ENCODE data around the gene SCG3. TPM values are rescaled to one million over a fixed set of nuclear protein-coding genes. Genes with fewer than 3 reads are reported as not detected.

The SCG3 gene
- total RNA-seq, 2 donors from 2014 or later, result 0.11 TPM; not detected in 1

DNA sequence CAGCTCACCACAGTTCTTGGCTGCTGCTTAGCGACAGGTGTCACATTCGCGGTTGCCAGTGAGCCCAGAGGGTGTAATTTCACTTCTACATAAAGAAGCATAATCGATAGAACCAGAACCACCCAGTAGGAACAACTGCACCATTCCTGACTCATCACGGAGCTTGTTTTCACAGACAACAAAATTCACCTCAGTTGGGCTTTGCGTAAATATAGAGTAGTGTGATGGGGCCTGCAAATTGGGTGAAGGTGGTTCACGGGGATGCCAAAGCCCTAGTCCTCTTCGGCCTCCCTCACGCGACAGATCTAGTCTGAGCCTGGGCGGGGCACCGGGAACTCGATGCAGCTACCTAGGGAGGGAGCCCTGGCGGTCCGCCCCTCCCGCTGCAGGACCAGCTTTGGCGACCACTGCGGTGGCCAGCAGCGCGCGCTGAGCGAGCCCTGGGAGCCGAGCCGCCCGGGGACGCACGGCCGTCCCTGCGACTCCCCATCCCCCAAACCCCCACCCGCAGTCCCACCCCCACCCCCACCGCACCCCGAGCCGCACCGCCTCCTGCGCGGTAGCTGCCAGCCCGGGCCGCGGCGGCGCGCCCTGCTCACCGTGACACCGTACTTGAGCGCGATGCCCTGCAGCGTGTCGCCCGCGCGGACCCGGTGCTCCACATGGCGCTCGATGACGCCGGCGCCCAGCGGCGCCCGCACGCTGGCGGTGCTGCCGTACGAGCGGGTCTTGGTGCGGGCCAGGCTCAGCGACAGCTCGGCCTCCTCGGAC is 55.6 kb downstream of the SCG3 start:
- peaks cover 4 to 11% of the 10 kb centered on the region in 2 donors for H3K36me3 Mint-ChIP-seq
- no peaks in the 10 kb centered on the region for H3K9me3 Mint-ChIP-seq
- ATAC-seq (peak; percentile 53 to 59), DNase-seq (ENCODE audit: low spot score in 2 of 2) (peak; percentile 48 to 64)
- H3K27ac Mint-ChIP-seq, result peak overlapping the region; percentile 69 to 73

- peak within 1 kb of the TSS; percentile 69 to 87 for H3K27ac Mint-ChIP-seq
- H3K9me3 Mint-ChIP-seq, result no peaks in the 10 kb centered on the region
- ATAC-seq, result peak; percentile 48 to 62
- peak; percentile 64 to 78 for DNase-seq (ENCODE audit: low spot score in 2 of 2)
- H3K36me3 Mint-ChIP-seq, result peaks cover 4 to 9% of the 10 kb centered on the region in 2 donors
Measured at GRCh38 chr15:51737522-51738305, 56.4 kb downstream of the SCG3 start, which contains the start of gene LYSMD2. Gene LYSMD2, minus strand, starts transcription at chr15:51737655. Its CDS starts 33 bp downstream, at chr15:51737622.

DNA sequence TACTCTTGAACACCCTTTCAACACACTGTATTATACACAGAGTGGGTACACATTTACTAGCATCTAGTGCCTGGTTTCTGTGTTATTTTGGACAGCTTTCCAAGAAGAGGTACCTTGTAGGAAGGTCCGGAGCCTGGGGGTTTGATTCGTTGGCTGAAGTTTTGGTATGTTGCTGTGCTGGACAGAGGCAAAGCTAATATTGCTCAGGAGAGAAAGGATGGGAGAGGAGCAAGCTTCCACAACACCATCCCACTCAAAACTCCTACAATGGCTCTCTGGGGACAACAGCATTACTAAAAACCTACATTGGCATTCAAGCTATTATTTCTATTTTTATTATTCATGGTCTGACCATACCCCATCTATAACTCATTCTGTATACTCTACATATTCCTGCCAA is 57.2 kb downstream of the SCG3 start:
- no peaks in the 10 kb centered on the region for H3K9me3 Mint-ChIP-seq
- no peak for DNase-seq (ENCODE audit: low spot score in 2 of 2)
- peaks cover under 1 to 4% of the 10 kb centered on the region in 2 donors for H3K36me3 Mint-ChIP-seq
- peak overlapping the region; percentile 2 to 87 for H3K27ac Mint-ChIP-seq
- no peak for ATAC-seq

- Mint-ChIP-seq H3K36me3 (peaks cover 0 to 4% of the 10 kb centered on the region in 2 donors), H3K27ac (no peak overlapping the region), H3K9me3 (no peaks in the 10 kb centered on the region)
- DNase-seq (ENCODE audit: low spot score in 2 of 2), result no peak
- no peak for ATAC-seq
Measured at GRCh38 chr15:51739061-51739712, 57.9 kb downstream of the SCG3 start.

GRCh38 chr15:51749307-51749706 is 68.0 kb downstream of the SCG3 start:
- Mint-ChIP-seq H3K36me3 (no peaks in the 10 kb centered on the region), H3K27ac (no peak overlapping the region), H3K9me3 (no peaks in the 10 kb centered on the region)
- DNase-seq (ENCODE audit: low spot score in 2 of 2) (no peak), ATAC-seq (no peak)

- no peak overlapping the region for H3K27ac Mint-ChIP-seq
- H3K36me3 Mint-ChIP-seq, result no peaks in the 10 kb centered on the region
- no peak for DNase-seq (ENCODE audit: low spot score in 2 of 2)
- ATAC-seq, result no peak
- H3K9me3 Mint-ChIP-seq, result no peaks in the 10 kb centered on the region
Measured at GRCh38 chr15:51750186-51750585, 68.9 kb downstream of the SCG3 start.

DNA sequence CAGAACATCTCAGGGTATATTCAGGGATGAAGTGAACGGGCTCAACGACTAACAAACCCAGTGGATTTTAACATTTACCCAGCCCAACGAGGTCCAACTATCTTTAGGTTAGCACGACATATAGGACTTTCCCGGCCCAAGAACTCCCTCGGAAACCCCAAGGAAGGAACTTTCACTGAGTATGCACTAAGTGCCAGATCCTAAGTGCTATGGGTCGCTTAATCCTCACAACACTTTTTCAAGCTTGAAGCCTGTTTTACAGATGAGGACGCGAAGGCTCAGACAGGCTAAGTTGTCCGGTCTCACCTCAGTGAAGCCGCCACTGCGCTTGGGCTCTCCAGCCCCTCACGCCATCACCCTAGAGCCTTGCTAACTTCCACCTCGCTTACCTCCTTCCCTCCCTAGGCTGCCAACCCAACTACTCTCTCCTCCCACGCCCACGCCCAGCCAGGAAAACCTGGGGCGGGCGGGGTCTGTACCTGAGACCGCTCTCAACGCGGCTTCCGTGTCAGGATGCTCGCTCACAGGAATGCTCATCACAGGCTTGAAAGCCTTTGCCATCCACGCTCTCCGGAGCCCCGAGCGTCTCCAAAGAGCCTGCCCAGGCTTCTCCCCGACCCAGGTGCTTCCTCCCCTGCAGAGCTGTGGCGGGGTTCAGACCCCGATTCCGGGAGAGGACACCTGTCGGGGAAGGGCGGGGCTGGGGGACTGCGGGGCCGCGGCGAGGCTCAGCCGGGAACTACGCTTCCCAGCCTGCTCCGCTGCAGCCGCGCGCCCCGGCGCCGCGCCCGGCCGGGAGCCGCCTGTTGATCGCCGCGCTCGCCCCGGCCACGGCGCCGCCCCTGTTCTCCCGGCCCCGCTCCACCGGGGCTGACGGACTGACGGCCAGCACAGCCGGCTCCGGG is 69.7 kb downstream of the SCG3 start, which contains the start of gene TMOD2:
Gene TMOD2 (plus strand): TSS at position 806 of the 905 bp plus-strand sequence. CDS start 14,845 bp downstream, outside the sequence.
- peak; percentile 60 to 61 for DNase-seq (ENCODE audit: low spot score in 2 of 2)
- peak; percentile 78 to 88 for ATAC-seq
- Mint-ChIP-seq H3K9me3 (no peaks in the 10 kb centered on the region), H3K36me3 (no peaks in the 10 kb centered on the region), H3K27ac (no peak within 1 kb of the TSS)

- Mint-ChIP-seq H3K27ac (no peak overlapping the region), H3K9me3 (no peaks in the 10 kb centered on the region), H3K36me3 (no peaks in the 10 kb centered on the region)
- ATAC-seq (peak; percentile 66 to 73), DNase-seq (ENCODE audit: low spot score in 2 of 2) (peak in 1 of 2 donors; percentile 24)
Measured at GRCh38 chr15:51751697-51752683, 70.7 kb downstream of the SCG3 start.

- ATAC-seq, result no peak
- DNase-seq (ENCODE audit: low spot score in 2 of 2), result no peak
- H3K27ac Mint-ChIP-seq, result no peak overlapping the region
- H3K36me3 Mint-ChIP-seq, result no peaks in the 10 kb centered on the region
- no peaks in the 10 kb centered on the region for H3K9me3 Mint-ChIP-seq
Measured at GRCh38 chr15:51752888-51753287, 71.6 kb downstream of the SCG3 start.

DNA sequence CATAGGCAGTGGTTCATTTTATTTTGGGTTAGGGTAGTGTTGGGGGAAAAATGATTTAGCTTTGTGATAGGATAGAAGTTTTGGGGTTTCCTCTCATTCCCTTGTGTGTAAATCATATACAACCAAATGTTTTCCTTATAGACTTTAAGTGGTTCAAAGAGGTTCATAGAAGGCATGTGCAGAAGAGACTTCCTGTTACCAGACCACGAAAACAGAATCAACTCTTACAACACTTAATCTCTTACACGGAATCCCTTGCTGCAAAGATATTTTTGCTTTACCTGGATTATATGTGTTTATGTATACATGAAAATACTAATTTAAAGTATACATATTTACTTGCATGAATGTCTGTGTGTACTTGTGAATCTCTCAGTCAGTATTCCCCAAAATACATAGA is 73.0 kb downstream of the SCG3 start:
- DNase-seq (ENCODE audit: low spot score in 2 of 2), result no peak
- Mint-ChIP-seq H3K27ac (no peak overlapping the region), H3K9me3 (no peaks in the 10 kb centered on the region), H3K36me3 (no peaks in the 10 kb centered on the region)
- no peak for ATAC-seq

DNA sequence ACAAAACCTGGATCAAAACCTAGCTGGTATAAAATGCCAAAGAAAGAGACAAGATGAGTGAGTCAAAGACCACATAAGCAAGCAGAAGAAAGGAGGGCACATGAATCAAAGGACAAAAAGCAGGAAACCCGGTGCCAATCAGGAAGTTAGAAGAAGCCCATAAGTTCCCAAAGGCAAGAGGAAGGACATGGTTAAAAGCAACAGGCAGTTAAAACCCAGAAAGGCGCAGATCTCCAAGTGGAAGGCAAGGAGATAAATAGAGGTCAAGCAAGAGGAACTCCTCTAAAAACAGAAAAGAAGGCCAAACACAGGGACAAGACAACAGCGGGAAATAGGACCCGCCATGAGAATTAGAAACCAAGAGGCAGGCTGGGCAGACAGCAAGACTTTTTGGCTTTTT is 74.5 kb downstream of the SCG3 start:
- no peak for DNase-seq (ENCODE audit: low spot score in 2 of 2)
- Mint-ChIP-seq H3K36me3 (no peaks in the 10 kb centered on the region), H3K27ac (no peak overlapping the region), H3K9me3 (no peaks in the 10 kb centered on the region)
- no peak for ATAC-seq

GRCh38 chr15:51756482-51756881 is 75.2 kb downstream of the SCG3 start:
- Mint-ChIP-seq H3K36me3 (no peaks in the 10 kb centered on the region), H3K9me3 (no peaks in the 10 kb centered on the region), H3K27ac (no peak overlapping the region)
- no peak for DNase-seq (ENCODE audit: low spot score in 2 of 2)
- ATAC-seq, result no peak

- Mint-ChIP-seq H3K9me3 (no peaks in the 10 kb centered on the region), H3K27ac (no peak overlapping the region), H3K36me3 (no peaks in the 10 kb centered on the region)
- DNase-seq (ENCODE audit: low spot score in 2 of 2), result no peak
- ATAC-seq, result no peak
Measured at GRCh38 chr15:51757450-51757849, 76.1 kb downstream of the SCG3 start.

- DNase-seq (ENCODE audit: low spot score in 2 of 2), result no peak
- no peaks in the 10 kb centered on the region for H3K9me3 Mint-ChIP-seq
- H3K27ac Mint-ChIP-seq, result no peak overlapping the region
- no peak for ATAC-seq
- no peaks in the 10 kb centered on the region for H3K36me3 Mint-ChIP-seq
Measured at GRCh38 chr15:51758645-51759044, 77.3 kb downstream of the SCG3 start.

DNA sequence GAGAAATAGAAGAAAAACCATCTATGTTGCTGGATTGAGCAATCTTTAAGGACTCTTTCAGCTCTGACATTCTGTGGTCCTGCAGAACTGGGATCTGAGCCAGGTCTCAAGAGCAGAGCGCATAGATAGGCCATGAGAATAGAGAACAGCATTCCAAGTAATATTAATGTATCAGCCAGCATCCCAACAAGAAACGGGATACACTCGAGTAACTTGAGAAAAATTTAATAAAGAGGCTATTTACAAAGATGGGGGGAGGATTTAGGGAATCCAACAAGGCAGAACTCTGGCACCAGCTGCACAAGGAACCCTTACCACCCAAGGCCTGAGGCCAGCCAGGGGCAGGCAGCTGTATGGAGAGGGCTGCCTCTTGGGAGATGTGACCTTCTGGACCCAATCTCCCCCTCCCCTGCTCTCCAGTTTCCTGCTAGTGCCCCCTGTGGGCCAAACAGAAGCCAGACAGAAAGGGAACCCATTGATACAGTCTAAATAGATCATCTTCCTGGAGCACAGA is 78.3 kb downstream of the SCG3 start:
- DNase-seq (ENCODE audit: low spot score in 2 of 2) (no peak), ATAC-seq (peak in 1 of 2 donors; percentile 40)
- no peaks in the 10 kb centered on the region for H3K9me3 Mint-ChIP-seq
- no peak overlapping the region for H3K27ac Mint-ChIP-seq
- H3K36me3 Mint-ChIP-seq, result no peaks in the 10 kb centered on the region

Data from activated naive CD4-positive, alpha-beta T cell treated with anti-CD3 and anti-CD28 coated beads, Interleukin-2, amount 50 U/mL, for 72 hours (primary cell).